Mesenchymal stem cell (in vitro differentiated cells and primary cell): Measurements from ENCODE around the gene CEP112.
A peak's percentile ranks its signal among the peaks of the same experiment; 100 is the strongest.

Experiments used
- DNase-seq: peaks from one replicate; pipeline ENCODE4 v3.0.0-alpha.2; 2013
- H2AFZ ChIP-seq: one replicate; pipeline ENCODE4 v1.6.1; 2013; ENCODE audit warnings: low read depth, mild to moderate bottlenecking, control low read depth, inconsistent platforms, low read length, moderate library complexity
- H2AK5ac ChIP-seq: 2 replicates; pipeline ENCODE4 v1.6.1; 2013; ENCODE audit warnings: low read length, moderate library complexity, mild to moderate bottlenecking, inconsistent platforms; ENCODE audit not compliant: severe bottlenecking
- H2BK120ac ChIP-seq: one replicate; pipeline ENCODE4 v1.6.1; 2013; ENCODE audit warnings: low read depth, mild to moderate bottlenecking, inconsistent platforms, low read length, moderate library complexity
- H2BK12ac ChIP-seq, 2 experiments: one replicate each; pipeline ENCODE4 v1.6.1; 2013; ENCODE audit warnings: inconsistent platforms in 2 of 2, low read length in 2 of 2, mild to moderate bottlenecking in 2 of 2, moderate library complexity in 2 of 2, control low read depth in 1 of 2
- H2BK15ac ChIP-seq: one replicate; pipeline ENCODE4 v1.6.1; 2013; ENCODE audit warnings: mild to moderate bottlenecking, low read depth, inconsistent platforms; ENCODE audit not compliant: poor library complexity, severe bottlenecking
- H2BK5ac ChIP-seq: 2 replicates; pipeline ENCODE4 v1.6.1; 2013; ENCODE audit warnings: low read depth, mild to moderate bottlenecking, low read length, control low read depth, inconsistent platforms; ENCODE audit not compliant: poor library complexity, severe bottlenecking
- H3K14ac ChIP-seq, 2 experiments: one replicate each; pipeline ENCODE4 v1.6.1; 2013; ENCODE audit warnings: inconsistent platforms in 2 of 2, low read length in 2 of 2, control low read depth in 1 of 2, mild to moderate bottlenecking in 1 of 2, moderate library complexity in 1 of 2
- H3K18ac ChIP-seq, 2 experiments: one replicate each; pipeline ENCODE4 v1.6.1; 2013; ENCODE audit warnings: inconsistent platforms in 2 of 2, low read length in 2 of 2, control low read depth in 1 of 2, low read depth in 1 of 2, mild to moderate bottlenecking in 1 of 2
- H3K23ac ChIP-seq, 2 experiments: one replicate each; pipeline ENCODE4 v1.6.1; 2013; ENCODE audit warnings: inconsistent platforms in 2 of 2, low read length in 2 of 2, mild to moderate bottlenecking in 2 of 2, moderate library complexity in 2 of 2, control low read depth in 1 of 2
- H3K27ac ChIP-seq: 2 replicates; pipeline ENCODE4 v1.5.1; 2013; ENCODE audit warnings: mild to moderate bottlenecking, moderate library complexity, low read length, control low read depth, inconsistent platforms; ENCODE audit not compliant: poor library complexity, severe bottlenecking
- H3K27me3 ChIP-seq, 2 experiments: 2 replicates each; pipeline versions ENCODE4 v1.6.1 to v1.7.0; 2013; ENCODE audit warnings: low read length in 2 of 2, mild to moderate bottlenecking in 2 of 2, moderate library complexity in 2 of 2, control low read depth in 1 of 2, inconsistent platforms in 1 of 2; ENCODE audit not compliant: control insufficient read depth in 1 of 2, insufficient read depth in 1 of 2
- H3K36me3 ChIP-seq, 2 experiments: 2 replicates each; pipeline versions ENCODE4 v1.6.1 to v1.7.0; 2013; ENCODE audit warnings: low read length in 2 of 2, control low read depth in 1 of 2, inconsistent platforms in 1 of 2, low read depth in 1 of 2, mild to moderate bottlenecking in 1 of 2; ENCODE audit not compliant: insufficient read depth in 2 of 2, control insufficient read depth in 1 of 2
- H3K4ac ChIP-seq, 2 experiments: one replicate each; pipeline ENCODE4 v1.6.1; 2013; ENCODE audit warnings: inconsistent platforms in 2 of 2, low read length in 2 of 2, mild to moderate bottlenecking in 2 of 2, moderate library complexity in 2 of 2, control low read depth in 1 of 2, low read depth in 1 of 2
- H3K4me1 ChIP-seq: 2 replicates; pipeline ENCODE4 v1.6.1; 2013; ENCODE audit warnings: low read depth, low read length, control low read depth; ENCODE audit not compliant: control insufficient read depth, insufficient read depth
- H3K4me2 ChIP-seq: 2 replicates; pipeline ENCODE4 v1.6.1; 2013; ENCODE audit warnings: low read length, mild to moderate bottlenecking, inconsistent platforms; ENCODE audit not compliant: poor library complexity, severe bottlenecking
- H3K4me3 ChIP-seq, 2 experiments: 2 replicates each; pipeline versions ENCODE4 v1.5.1 to v1.7.0; 2013; ENCODE audit warnings: low read length in 2 of 2, mild to moderate bottlenecking in 2 of 2, control low read depth in 1 of 2, low read depth in 1 of 2; ENCODE audit not compliant: insufficient read depth in 1 of 2
- H3K79me1 ChIP-seq: replicated peaks from 2 replicates; pipeline ENCODE4 v1.6.1; 2013; ENCODE audit warnings: mild to moderate bottlenecking, control low read depth, low read length, inconsistent platforms; ENCODE audit not compliant: poor library complexity, severe bottlenecking
- H3K9ac ChIP-seq: 2 replicates; pipeline ENCODE4 v1.7.0; 2013; ENCODE audit warnings: mild to moderate bottlenecking, low read length, moderate library complexity
- H3K9me3 ChIP-seq: 2 replicates; pipeline ENCODE4 v1.7.0; 2013; ENCODE audit warnings: mild to moderate bottlenecking, low read length; ENCODE audit not compliant: control insufficient read depth
- H4K8ac ChIP-seq: one replicate; pipeline ENCODE4 v1.6.1; 2013; ENCODE audit warnings: inconsistent platforms, mild to moderate bottlenecking, low read length, moderate library complexity
- H4K91ac ChIP-seq: one replicate; pipeline ENCODE4 v1.6.1; 2013; ENCODE audit warnings: mild to moderate bottlenecking, low read length, inconsistent platforms
- WGBS: methylation state at CpG from one replicate; pipeline ENCODE4 v1.1.7; 2013; ENCODE audit warnings: mixed read lengths; 5-methylcytosine and 5-hydroxymethylcytosine counted together

The CEP112 gene

GRCh38 chr17:65947831-65948230, 244.1 kb downstream of the CEP112 start:
- Histone ChIP-seq H3K9ac (no peak overlapping the region), H4K91ac (no peak overlapping the region), H4K8ac (no peak overlapping the region), H2BK15ac (no peak overlapping the region), H2BK12ac (no peak overlapping the region), H3K27me3 (no peaks in the 10 kb centered on the region), H3K14ac (no peak overlapping the region), H2AFZ (no peak overlapping the region), H3K79me1 (no peaks in the 10 kb centered on the region), H3K27ac (no peak overlapping the region), H3K23ac (no peak overlapping the region), H3K18ac (no peak overlapping the region), H3K4ac (no peak overlapping the region), H3K4me1 (no peaks in the 10 kb centered on the region), H2AK5ac (no peak overlapping the region), H2BK120ac (no peak overlapping the region), H2BK5ac (no peak overlapping the region), H3K4me3 (no peak overlapping the region), H3K9me3 (peaks cover 7% of the 10 kb centered on the region), H3K4me2 (no peak overlapping the region), H3K36me3 (no peaks in the 10 kb centered on the region)
- no peak for DNase-seq
- no CpG with 5 or more reads among the region's 2 CpGs for WGBS

- H2BK15ac ChIP-seq: no peak overlapping the region
- H2BK5ac ChIP-seq: no peak overlapping the region
- H2AK5ac ChIP-seq: no peak overlapping the region
- no peaks in the 10 kb centered on the region for H3K4me1 ChIP-seq
- no CpG with 5 or more reads among the region's 1 CpG for WGBS
- H3K23ac ChIP-seq: no peak overlapping the region
- no peak overlapping the region for H3K4me3 ChIP-seq
- no peaks in the 10 kb centered on the region for H3K79me1 ChIP-seq
- H3K4ac ChIP-seq: no peak overlapping the region
- H3K27ac ChIP-seq: no peak overlapping the region
- H4K8ac ChIP-seq: no peak overlapping the region
- H2BK120ac ChIP-seq: no peak overlapping the region
- H2BK12ac ChIP-seq: no peak overlapping the region
- H3K27me3 ChIP-seq: no peaks in the 10 kb centered on the region
- H4K91ac ChIP-seq: no peak overlapping the region
- DNase-seq: no peak
- H3K18ac ChIP-seq: no peak overlapping the region
- H2AFZ ChIP-seq: no peak overlapping the region
- H3K36me3 ChIP-seq: no peaks in the 10 kb centered on the region
- H3K9ac ChIP-seq: no peak overlapping the region
- H3K4me2 ChIP-seq: no peak overlapping the region
- peaks cover 2% of the 10 kb centered on the region for H3K9me3 ChIP-seq
- H3K14ac ChIP-seq: no peak overlapping the region
Measured at GRCh38 chr17:65942592-65942991, 249.3 kb downstream of the CEP112 start.

- no peak overlapping the region for H4K8ac ChIP-seq
- no peaks in the 10 kb centered on the region for H3K36me3 ChIP-seq
- H3K79me1 ChIP-seq: no peaks in the 10 kb centered on the region
- H3K23ac ChIP-seq: no peak overlapping the region
- no peak overlapping the region for H3K14ac ChIP-seq
- no peaks in the 10 kb centered on the region for H3K4me1 ChIP-seq
- H2BK12ac ChIP-seq: no peak overlapping the region
- no peak overlapping the region for H3K27ac ChIP-seq
- WGBS: 99% methylated on average over 4 of the region's 4 CpGs
- H2AK5ac ChIP-seq: no peak overlapping the region
- no peak overlapping the region for H2BK120ac ChIP-seq
- H3K4me3 ChIP-seq: no peak overlapping the region
- H3K9me3 ChIP-seq: peaks cover 2% of the 10 kb centered on the region
- no peak overlapping the region for H2BK15ac ChIP-seq
- no peak overlapping the region for H2AFZ ChIP-seq
- H3K4ac ChIP-seq: no peak overlapping the region
- no peaks in the 10 kb centered on the region for H3K27me3 ChIP-seq
- H2BK5ac ChIP-seq: no peak overlapping the region
- no peak overlapping the region for H3K18ac ChIP-seq
- H3K4me2 ChIP-seq: no peak overlapping the region
- DNase-seq: peak; percentile 1
- H4K91ac ChIP-seq: no peak overlapping the region
- no peak overlapping the region for H3K9ac ChIP-seq
Measured at GRCh38 chr17:65941356-65941899, 250.5 kb downstream of the CEP112 start.

GRCh38 chr17:65936013-65936412, 255.9 kb downstream of the CEP112 start:
- H2BK12ac ChIP-seq: no peak overlapping the region
- H3K27me3 ChIP-seq: no peaks in the 10 kb centered on the region
- no peak overlapping the region for H2AFZ ChIP-seq
- no peak overlapping the region for H2BK120ac ChIP-seq
- no peak overlapping the region for H4K91ac ChIP-seq
- WGBS: 88% methylated on average over 3 of the region's 3 CpGs
- no peak overlapping the region for H4K8ac ChIP-seq
- no peak overlapping the region for H2BK5ac ChIP-seq
- no peak overlapping the region for H3K4me3 ChIP-seq
- H3K9ac ChIP-seq: no peak overlapping the region
- H3K18ac ChIP-seq: no peak overlapping the region
- no peak overlapping the region for H3K4me2 ChIP-seq
- H3K79me1 ChIP-seq: no peaks in the 10 kb centered on the region
- H3K4ac ChIP-seq: no peak overlapping the region
- H3K14ac ChIP-seq: no peak overlapping the region
- H2BK15ac ChIP-seq: no peak overlapping the region
- H3K27ac ChIP-seq: no peak overlapping the region
- peaks cover 24% of the 10 kb centered on the region for H3K9me3 ChIP-seq
- no peak overlapping the region for H3K23ac ChIP-seq
- no peaks in the 10 kb centered on the region for H3K4me1 ChIP-seq
- peaks cover 0 to 4% of the 10 kb centered on the region in 2 experiments for H3K36me3 ChIP-seq
- peak; percentile 11 for DNase-seq
- no peak overlapping the region for H2AK5ac ChIP-seq
